Esophagus muscularis mucosa (tissue), 4 donors: ENCODE measurements around the gene PRR14. TPM values are rescaled to one million over a fixed set of nuclear protein-coding genes. Genes with fewer than 3 reads are reported as not detected.
A peak's percentile ranks its signal among the peaks of the same experiment; 100 is the strongest.

Source experiments
- DNase-seq: peaks from one replicate; pipeline ENCODE4 v3.0.0-alpha.2; 2017; ENCODE audit errors: extremely low spot score
- H3K27ac ChIP-seq, 4 donors: fragments of 200-600 bp; sonication (generic); replicated peaks in 1 of 4; 1 replicate in 3 of 4; 2 replicates in 1 of 4; pipeline ENCODE4 v1.5.1; 2016 to 2019; ENCODE audit warnings: mild to moderate bottlenecking in 1 of 4
- H3K27me3 ChIP-seq, 4 donors: fragments of 200-600 bp; sonication (generic); one replicate each; pipeline versions ENCODE4 v1.5.1 to v1.6.0; 2016 to 2019
- H3K36me3 ChIP-seq, 4 donors: fragments of 200-600 bp; sonication (generic); one replicate each; pipeline ENCODE4 v1.5.1; 2016 to 2019
- H3K4me1 ChIP-seq, 4 donors: fragments of 200-600 bp; sonication (generic); one replicate each; pipeline ENCODE4 v1.5.1; 2016 to 2019
- H3K4me3 ChIP-seq, 4 donors: fragments of 200-600 bp; sonication (generic); 1 replicate in 2 of 4; 2 replicates in 2 of 4; pipeline ENCODE4 v1.5.1; 2016 to 2019; ENCODE audit warnings: mild to moderate bottlenecking in 4 of 4, moderate library complexity in 1 of 4
- H3K9me3 ChIP-seq, 4 donors: fragments of 200-600 bp; sonication (generic); 1 replicate in 3 of 4; 2 replicates in 1 of 4; pipeline ENCODE4 v1.5.1; 2016 to 2019
- EP300 ChIP-seq: sonication (generic); formaldehyde crosslinking; IDR thresholded peaks from one replicate; pipeline ENCODE4 v1.6.1; 2017; ENCODE audit warnings: antibody characterized with exemption
- POLR2A ChIP-seq: fragments of 450-650 bp; IDR thresholded peaks from one replicate; pipeline ENCODE4 v1.6.1; 2017; ENCODE audit warnings: antibody characterized with exemption, moderate library complexity, mild to moderate bottlenecking, low read depth
- POLR2AphosphoS5 ChIP-seq, 2 donors: sonication (generic); formaldehyde crosslinking; IDR thresholded peaks; one replicate each; pipeline ENCODE4 v1.6.1; 2017; ENCODE audit warnings: antibody characterized with exemption in 2 of 2
- WGBS: methylation state at CpG from one replicate; pipeline ENCODE4 v1.1.5; 2018; 5-methylcytosine and 5-hydroxymethylcytosine counted together
- intact Hi-C: fragments of 100-400 bp; cut with DNase I; formaldehyde crosslinking; loops from one replicate; pipeline ENCODE4 v1.15.1; 2023
- total RNA-seq, 4 donors: library from RNA; depleted of rRNA; stranded (reverse); fragments of >200 nt; gene quantifications; one replicate each; pipeline versions ENCODE4 v1.1.0 to v1.2.1, GENCODE V29; 2016
- TF ChIP-seq, protein P1 (sequence below), 3 experiments: fragments of 200-600 bp in 2 of 3; fragments of 450-650 bp in 1 of 3; sonication (generic) in 2 of 3; IDR thresholded peaks; one replicate each; pipeline ENCODE4 v1.5.1; 2017 to 2019; ENCODE audit warnings: antibody characterized with exemption in 3 of 3, mild to moderate bottlenecking in 2 of 3, moderate library complexity in 1 of 3

The PRR14 gene
- total RNA-seq, 4 donors from 2014 or later, result 30.3 to 54.0 (median 41.2) TPM

DNA sequence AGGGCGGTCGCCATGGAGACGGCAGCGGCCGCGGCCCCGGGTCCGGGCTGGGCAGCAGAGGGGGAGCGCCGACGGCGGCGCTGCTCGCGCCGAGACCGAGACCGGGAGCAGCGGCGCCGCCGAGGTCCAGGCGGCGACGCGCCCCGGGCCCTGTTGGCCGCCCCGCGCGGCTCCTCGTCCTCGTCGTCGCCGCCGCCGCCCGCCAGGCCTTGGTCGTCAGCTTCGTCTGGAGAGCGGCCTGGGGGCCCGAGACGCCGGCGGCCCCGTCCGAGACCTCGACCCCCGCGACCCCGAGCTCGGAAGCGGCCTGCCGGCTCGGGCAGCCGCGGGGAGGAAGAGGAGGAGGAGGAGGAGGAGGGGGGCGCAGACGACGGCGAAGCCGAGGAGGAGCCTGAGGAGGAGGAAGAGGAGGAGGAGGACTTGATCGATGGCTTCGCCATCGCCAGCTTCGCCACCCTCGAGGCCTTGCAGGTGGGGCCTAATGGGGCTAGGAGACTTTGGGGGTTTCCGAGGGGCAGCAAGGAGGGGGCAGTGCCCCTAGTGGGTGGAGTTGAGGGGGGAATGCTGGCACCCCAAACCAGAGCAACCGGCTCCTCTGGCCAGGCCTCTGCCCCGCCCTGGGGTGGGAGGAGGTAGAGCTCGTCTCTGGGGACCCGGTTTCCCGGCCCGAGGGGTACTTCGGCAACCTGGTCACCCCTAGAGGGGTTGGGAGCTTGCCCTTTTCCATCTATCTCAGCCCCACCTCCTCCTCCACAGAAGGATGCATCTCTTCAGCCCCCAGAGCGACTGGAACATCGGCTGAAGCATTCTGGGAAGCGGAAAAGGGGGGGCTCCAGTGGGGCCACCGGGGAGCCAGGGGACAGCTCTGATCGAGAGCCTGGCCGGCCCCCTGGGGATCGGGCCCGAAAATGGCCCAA, 9.0 kb downstream of the PRR14 start:
- no peaks in the 10 kb centered on the region for H3K27me3 ChIP-seq
- no peaks in the 10 kb centered on the region for H3K9me3 ChIP-seq
- under 1% methylated on average over 17 of the region's 84 CpGs for WGBS
- H3K4me1 ChIP-seq, result peaks cover 32 to 71% (median 65%) of the 10 kb centered on the region in 4 donors
- peak overlapping the region; percentile 71 to 95 (median 90) for H3K4me3 ChIP-seq
- intact Hi-C loops, result loop anchor here (5.0 kb wide), 1 partner anchor 38 kb away; the partner anchor contains the start of gene SRCAP
- DNase-seq, result no peak
- TF ChIP-seq EP300 (no peak), POLR2AphosphoS5 (IDR thresholded peaks at IDR 0.05) (no peak), POLR2A (no peak)
- TF ChIP-seq, protein P1, sequence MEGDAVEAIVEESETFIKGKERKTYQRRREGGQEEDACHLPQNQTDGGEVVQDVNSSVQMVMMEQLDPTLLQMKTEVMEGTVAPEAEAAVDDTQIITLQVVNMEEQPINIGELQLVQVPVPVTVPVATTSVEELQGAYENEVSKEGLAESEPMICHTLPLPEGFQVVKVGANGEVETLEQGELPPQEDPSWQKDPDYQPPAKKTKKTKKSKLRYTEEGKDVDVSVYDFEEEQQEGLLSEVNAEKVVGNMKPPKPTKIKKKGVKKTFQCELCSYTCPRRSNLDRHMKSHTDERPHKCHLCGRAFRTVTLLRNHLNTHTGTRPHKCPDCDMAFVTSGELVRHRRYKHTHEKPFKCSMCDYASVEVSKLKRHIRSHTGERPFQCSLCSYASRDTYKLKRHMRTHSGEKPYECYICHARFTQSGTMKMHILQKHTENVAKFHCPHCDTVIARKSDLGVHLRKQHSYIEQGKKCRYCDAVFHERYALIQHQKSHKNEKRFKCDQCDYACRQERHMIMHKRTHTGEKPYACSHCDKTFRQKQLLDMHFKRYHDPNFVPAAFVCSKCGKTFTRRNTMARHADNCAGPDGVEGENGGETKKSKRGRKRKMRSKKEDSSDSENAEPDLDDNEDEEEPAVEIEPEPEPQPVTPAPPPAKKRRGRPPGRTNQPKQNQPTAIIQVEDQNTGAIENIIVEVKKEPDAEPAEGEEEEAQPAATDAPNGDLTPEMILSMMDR (IDR thresholded peaks at IDR 0.05), result no peak
- peaks cover 40 to 65% (median 62%) of the 10 kb centered on the region in 4 donors for H3K36me3 ChIP-seq
- H3K27ac ChIP-seq, result peak overlapping the region; percentile 92 to 99 (median 98)

DNA sequence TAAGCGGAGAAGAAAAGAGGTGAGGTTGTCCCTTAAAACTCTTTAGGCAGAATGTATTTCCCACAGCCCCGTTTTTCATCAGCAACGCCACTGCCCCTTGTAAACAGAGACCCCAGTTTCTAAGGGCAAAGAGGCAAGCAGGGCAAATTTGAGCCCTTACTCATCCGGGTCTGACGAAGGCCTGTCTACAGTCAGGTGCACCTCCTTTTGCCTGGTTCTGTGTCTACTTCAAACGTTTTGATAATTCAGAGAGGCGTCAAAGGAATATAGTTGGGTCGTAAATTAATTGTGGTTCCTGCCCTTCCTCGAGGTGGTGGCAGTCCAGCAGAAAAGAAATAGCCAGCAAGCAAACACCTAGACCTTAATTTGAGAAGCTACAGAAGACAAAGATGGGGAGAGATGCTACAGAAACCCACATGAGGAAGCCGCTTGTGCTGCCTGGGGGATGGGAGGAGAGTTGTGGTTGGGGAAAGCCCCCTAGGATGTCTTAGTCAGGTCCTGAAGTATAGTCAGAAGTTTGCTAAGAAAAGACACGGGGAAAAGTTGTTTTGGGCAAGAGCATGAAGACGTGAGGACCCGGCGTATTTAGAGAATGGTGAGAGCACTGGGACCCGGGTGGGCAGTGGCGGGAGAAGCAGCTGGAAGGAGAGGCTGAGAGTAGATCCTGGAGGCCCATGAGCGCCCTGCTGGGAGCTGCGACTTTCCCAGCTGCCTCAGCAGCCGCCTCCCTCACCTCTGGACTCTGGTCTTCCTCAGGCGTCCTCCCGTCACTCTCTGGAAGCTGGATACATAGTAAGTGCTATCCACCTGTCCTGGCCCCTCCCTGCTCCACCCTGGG, 9.9 kb downstream of the PRR14 start:
- intact Hi-C loops, result loop anchor here (5.0 kb wide), 1 partner anchor 37 kb away; the partner anchor contains the start of gene SRCAP
- WGBS, result 46% methylated on average over 21 of the region's 21 CpGs
- TF ChIP-seq, protein P1 (IDR thresholded peaks at IDR 0.05), result no peak
- no peak for TF ChIP-seq EP300
- TF ChIP-seq POLR2AphosphoS5 (IDR thresholded peaks at IDR 0.05), result no peak
- TF ChIP-seq POLR2A, result no peak
- H3K27me3 ChIP-seq, result no peaks in the 10 kb centered on the region
- H3K9me3 ChIP-seq, result no peaks in the 10 kb centered on the region
- H3K4me1 ChIP-seq, result peaks cover 32 to 79% (median 68%) of the 10 kb centered on the region in 4 donors
- no peak for DNase-seq
- peak overlapping the region; percentile 92 to 99 (median 98) for H3K27ac ChIP-seq
- H3K36me3 ChIP-seq, result peaks cover 40 to 65% (median 62%) of the 10 kb centered on the region in 4 donors
- peak overlapping the region; percentile 71 to 95 (median 90) for H3K4me3 ChIP-seq

DNA sequence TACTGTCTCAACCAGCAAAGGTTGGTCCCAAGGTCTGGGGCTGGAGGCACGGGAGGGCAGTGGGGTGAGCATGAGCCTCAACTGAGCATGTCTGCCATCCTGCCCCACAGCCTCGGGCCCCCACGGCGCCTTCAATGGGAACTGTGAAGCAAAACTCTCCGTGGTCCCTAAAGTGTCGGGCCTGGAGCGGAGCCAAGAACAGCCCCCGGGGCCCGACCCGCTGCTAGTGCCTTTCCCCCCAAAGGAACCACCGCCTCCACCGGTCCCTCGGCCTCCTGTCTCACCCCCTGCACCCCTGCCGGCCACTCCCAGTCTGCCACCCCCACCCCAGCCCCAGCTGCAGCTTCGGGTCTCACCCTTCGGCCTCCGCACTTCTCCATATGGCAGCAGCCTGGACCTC, 11.7 kb downstream of the PRR14 start:
- H3K27me3 ChIP-seq, result no peaks in the 10 kb centered on the region
- H3K27ac ChIP-seq, result peak overlapping the region in 1 of 4 donors; percentile 10
- H3K9me3 ChIP-seq, result no peaks in the 10 kb centered on the region
- H3K36me3 ChIP-seq, result peaks cover 49 to 68% (median 67%) of the 10 kb centered on the region in 4 donors
- no peak overlapping the region for H3K4me3 ChIP-seq
- WGBS, result 85% methylated on average over 17 of the region's 17 CpGs
- DNase-seq, result no peak
- no peak for TF ChIP-seq POLR2A
- TF ChIP-seq EP300, result no peak
- TF ChIP-seq, protein P1 (IDR thresholded peaks at IDR 0.05), result no peak
- no peak for TF ChIP-seq POLR2AphosphoS5 (IDR thresholded peaks at IDR 0.05)
- H3K4me1 ChIP-seq, result peaks cover 24 to 75% (median 55%) of the 10 kb centered on the region in 4 donors
- intact Hi-C loops, result loop anchor here (5.0 kb wide), 1 partner anchor 35 kb away; the partner anchor contains the start of gene SRCAP

DNA sequence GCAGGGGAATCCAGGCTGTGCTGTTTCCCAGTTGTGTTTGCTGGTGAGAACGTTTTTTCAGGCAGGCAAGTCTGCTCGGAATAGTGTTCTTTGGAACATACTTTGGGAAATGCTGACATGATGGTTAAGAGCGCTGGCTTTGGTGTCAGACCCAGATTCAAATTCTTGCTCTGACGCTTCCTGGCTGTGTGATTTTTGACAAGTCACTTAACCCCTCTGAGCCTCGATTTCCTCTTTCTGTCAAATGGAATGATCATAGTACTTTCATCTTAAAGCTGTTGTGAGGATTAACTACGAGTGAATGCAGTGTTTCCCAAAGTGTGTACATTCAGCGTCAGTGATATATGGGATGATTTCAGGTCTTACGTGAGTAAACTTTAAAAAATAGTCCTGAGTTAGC, 12.3 kb downstream of the PRR14 start:
- Histone ChIP-seq H3K27me3 (no peaks in the 10 kb centered on the region), H3K4me3 (no peak overlapping the region), H3K4me1 (peaks cover 23 to 72% (median 53%) of the 10 kb centered on the region in 4 donors), H3K27ac (no peak overlapping the region), H3K36me3 (peaks cover 55 to 74% (median 73%) of the 10 kb centered on the region in 4 donors), H3K9me3 (no peaks in the 10 kb centered on the region)
- TF ChIP-seq POLR2AphosphoS5 (IDR thresholded peaks at IDR 0.05), result no peak
- TF ChIP-seq POLR2A, result no peak
- no peak for TF ChIP-seq EP300
- TF ChIP-seq, protein P1 (IDR thresholded peaks at IDR 0.05), result no peak
- intact Hi-C loops, result loop anchor here (5.0 kb wide), 1 partner anchor 34 kb away; the partner anchor contains the start of gene SRCAP
- DNase-seq, result no peak
- WGBS, result 79% methylated on average over 8 of the region's 8 CpGs
